ENCODE data around the gene SLC25A33.

SLC25A33 gene

DNA sequence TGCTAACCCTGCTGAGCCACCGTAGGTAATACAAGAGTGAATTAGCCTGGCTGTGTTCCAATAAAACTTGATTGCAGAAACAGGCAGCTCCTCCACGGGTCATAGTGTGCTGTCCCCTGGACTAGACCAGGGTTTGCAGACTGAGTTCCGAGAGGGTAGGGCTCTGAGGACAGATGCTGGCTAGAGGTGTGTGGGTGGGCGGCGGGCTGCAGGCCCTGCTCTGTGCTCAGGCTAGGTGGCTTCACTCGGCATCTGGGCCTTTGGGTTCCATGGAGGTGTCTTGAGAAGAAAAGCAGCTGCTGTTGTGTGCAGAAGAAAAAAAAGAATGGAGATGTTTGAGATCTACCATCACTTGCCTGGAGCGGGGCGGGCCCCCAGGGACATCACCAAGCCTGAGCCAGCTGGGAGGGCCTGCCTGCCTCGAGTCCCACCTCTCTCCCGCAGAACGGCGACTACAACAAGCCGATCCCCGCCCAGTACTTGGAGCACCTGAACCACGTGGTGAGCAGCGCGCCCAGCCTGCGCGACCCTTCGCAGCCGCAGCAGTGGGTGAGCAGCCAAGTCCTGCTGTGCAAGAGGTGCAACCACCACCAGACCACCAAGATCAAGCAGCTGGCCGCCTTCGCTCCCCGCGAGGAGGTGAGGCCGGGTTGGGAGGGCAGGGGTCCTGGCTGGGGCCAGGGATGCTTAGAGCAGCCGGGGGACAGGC lies 57.3 kb downstream of the SLC25A33 start:
- H3K4me3 ChIP-seq (ENCODE audit: low read length), result no peak overlapping the region
- peaks cover 19% of the 10 kb centered on the region for H3K36me3 ChIP-seq (ENCODE audit: control insufficient read depth, insufficient read depth, low read length, severe bottlenecking)
- no peaks in the 10 kb centered on the region for H3K9me3 ChIP-seq (ENCODE audit: control insufficient read depth, low read length)
- H3K9ac ChIP-seq (ENCODE audit: low read length), result no peak overlapping the region
- H3K27me3 ChIP-seq (replicated peaks; ENCODE audit: control insufficient read depth, insufficient read depth, low read length), result no peaks in the 10 kb centered on the region
- H3K4me1 ChIP-seq (ENCODE audit: control insufficient read depth, insufficient read depth, low read length), result peaks cover 5% of the 10 kb centered on the region
- no peak for DNase-seq (ENCODE audit: low read depth)

DNA sequence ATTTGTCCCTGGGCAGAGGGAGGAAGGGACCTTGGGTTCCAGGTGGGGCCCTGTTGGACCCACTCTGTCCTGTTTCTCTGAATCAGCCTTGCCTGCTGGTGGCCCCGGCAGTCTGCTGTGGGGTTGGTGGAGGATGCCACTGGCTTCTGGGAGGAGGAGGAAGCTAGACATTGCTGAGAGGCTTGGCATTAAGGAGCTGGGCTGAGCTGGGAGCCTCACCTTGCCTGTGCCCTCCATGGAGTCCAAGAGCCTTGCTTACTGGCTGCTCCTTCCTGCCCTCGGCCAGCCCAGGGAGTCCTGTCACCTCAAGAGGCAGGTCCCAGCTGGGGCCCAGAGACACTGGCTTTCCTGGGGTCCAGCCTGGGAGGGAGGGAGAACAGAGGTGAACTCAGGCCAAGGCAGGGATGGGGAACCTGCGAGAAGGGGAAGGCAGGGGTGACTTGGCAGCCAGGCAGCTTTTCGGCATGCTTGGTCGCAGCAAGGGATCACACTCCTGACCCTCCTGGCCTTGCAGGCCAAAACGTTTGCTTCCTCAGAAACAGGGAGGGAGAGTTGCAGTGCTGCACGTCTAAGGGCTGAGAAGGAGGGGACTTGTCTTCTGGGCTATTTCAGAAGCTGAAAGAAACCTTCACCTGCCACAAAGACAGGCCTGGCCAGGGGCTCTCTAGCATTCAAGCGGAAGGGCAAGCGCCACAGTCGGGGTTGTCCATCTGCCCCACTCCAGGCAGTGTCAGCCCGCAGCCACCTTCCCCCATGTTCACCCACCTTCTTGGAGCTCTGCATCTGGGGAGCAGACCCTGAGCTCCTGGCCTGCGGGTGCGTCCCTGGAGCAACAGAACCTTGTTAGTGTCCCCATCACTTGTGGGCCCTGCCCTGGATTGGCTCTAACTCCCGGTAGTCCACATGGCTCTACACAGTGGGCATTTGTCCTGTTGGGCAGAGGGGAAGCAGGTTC lies 58.4 kb downstream of the SLC25A33 start:
- H3K4me3 ChIP-seq (ENCODE audit: low read length), result no peak overlapping the region
- no peak overlapping the region for H3K9ac ChIP-seq (ENCODE audit: low read length)
- no peak for DNase-seq (ENCODE audit: low read depth)
- peaks cover 29% of the 10 kb centered on the region for H3K36me3 ChIP-seq (ENCODE audit: control insufficient read depth, insufficient read depth, low read length, severe bottlenecking)
- peaks cover 5% of the 10 kb centered on the region for H3K4me1 ChIP-seq (ENCODE audit: control insufficient read depth, insufficient read depth, low read length)
- no peaks in the 10 kb centered on the region for H3K9me3 ChIP-seq (ENCODE audit: control insufficient read depth, low read length)
- H3K27me3 ChIP-seq (replicated peaks; ENCODE audit: control insufficient read depth, insufficient read depth, low read length), result no peaks in the 10 kb centered on the region

DNA sequence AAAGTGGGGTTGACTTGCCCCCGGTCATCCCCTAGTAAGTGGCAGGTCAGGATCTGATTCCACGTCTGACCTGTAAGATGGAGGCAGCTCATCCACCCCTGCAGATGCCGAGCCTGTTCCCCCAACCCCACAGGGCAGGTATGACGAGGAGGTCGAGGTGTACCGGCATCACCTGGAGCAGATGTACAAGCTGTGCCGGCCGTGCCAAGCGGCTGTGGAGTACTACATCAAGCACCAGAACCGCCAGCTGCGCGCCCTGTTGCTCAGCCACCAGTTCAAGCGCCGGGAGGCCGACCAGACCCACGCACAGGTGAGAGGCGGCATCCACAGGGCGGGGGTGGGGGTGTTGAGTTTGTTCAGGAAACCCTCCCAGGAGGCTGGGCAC lies 59.0 kb downstream of the SLC25A33 start:
- Histone ChIP-seq H3K9me3 (ENCODE audit: control insufficient read depth, low read length) (no peaks in the 10 kb centered on the region), H3K4me1 (ENCODE audit: control insufficient read depth, insufficient read depth, low read length) (peaks cover 5% of the 10 kb centered on the region), H3K9ac (ENCODE audit: low read length) (no peak overlapping the region), H3K4me3 (ENCODE audit: low read length) (no peak overlapping the region), H3K27me3 (replicated peaks; ENCODE audit: control insufficient read depth, insufficient read depth, low read length) (no peaks in the 10 kb centered on the region), H3K36me3 (ENCODE audit: control insufficient read depth, insufficient read depth, low read length, severe bottlenecking) (peaks cover 35% of the 10 kb centered on the region)
- no peak for DNase-seq (ENCODE audit: low read depth)

DNA sequence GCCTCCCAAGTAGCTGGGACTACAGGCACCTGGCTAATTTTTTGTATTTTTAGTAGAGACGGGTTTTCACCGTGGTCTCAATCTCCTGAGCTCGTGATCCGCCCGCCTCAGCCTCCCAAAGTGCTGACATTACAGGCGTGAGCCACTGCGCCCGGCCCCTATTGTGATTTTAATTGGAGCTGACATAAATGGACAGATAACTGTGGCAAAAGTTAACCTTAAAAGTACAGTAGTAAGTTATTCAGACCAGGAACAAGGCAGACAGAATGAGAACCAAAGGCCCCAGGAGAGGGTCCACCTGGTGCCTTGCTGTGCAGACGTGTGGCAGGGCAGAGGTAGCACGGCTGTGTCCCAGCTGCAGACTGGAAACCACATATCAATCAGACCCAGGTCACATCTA lies 60.5 kb downstream of the SLC25A33 start:
- H3K9ac ChIP-seq (ENCODE audit: low read length), result no peak overlapping the region
- no peak for DNase-seq (ENCODE audit: low read depth)
- no peaks in the 10 kb centered on the region for H3K27me3 ChIP-seq (replicated peaks; ENCODE audit: control insufficient read depth, insufficient read depth, low read length)
- H3K36me3 ChIP-seq (ENCODE audit: control insufficient read depth, insufficient read depth, low read length, severe bottlenecking), result peaks cover 41% of the 10 kb centered on the region
- H3K4me1 ChIP-seq (ENCODE audit: control insufficient read depth, insufficient read depth, low read length), result peaks cover 3% of the 10 kb centered on the region
- no peaks in the 10 kb centered on the region for H3K9me3 ChIP-seq (ENCODE audit: control insufficient read depth, low read length)
- H3K4me3 ChIP-seq (ENCODE audit: low read length), result no peak overlapping the region

DNA sequence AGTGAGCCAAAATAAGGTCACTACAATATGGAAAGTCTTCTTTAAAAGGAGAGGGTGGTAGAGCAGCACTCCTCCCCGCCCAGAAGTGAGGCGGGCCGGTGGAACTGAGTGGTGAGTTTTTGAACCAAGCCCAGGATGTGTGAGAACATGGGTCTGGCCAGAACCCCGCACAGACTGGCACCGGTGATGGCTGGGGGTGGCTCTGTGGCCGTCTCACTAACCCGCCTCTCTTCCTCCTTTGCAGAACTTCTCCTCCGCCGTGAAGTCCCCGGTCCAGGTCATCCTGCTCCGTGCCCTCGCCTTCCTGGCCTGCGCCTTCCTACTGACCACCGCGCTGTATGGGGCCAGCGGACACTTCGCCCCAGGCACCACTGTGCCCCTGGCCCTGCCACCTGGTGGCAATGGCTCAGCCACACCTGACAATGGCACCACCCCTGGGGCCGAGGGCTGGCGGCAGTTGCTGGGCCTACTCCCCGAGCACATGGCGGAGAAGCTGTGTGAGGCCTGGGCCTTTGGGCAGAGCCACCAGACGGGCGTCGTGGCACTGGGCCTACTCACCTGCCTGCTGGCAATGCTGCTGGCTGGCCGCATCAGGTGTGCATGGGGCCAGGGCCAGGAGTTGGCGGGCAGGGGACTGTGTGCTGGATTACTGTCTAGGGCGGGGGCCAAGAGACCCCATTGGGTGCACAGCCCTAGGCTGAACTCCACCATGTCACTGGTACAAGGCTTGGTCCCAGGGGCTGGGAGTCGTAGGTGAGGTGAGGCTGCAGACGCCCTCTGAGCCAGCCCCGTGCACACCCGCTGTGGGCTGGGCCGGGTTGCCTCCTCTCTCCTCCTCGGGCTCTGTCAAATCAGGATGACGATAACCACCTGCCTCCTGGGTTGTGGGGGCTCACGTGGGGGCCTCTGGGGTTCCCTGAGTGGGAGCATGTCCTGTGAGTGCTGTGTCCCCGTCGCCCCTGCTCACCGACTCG lies 61.9 kb downstream of the SLC25A33 start:
- Histone ChIP-seq H3K4me1 (ENCODE audit: control insufficient read depth, insufficient read depth, low read length) (peaks cover 3% of the 10 kb centered on the region), H3K27me3 (replicated peaks; ENCODE audit: control insufficient read depth, insufficient read depth, low read length) (no peaks in the 10 kb centered on the region), H3K9ac (ENCODE audit: low read length) (no peak overlapping the region), H3K4me3 (ENCODE audit: low read length) (no peak overlapping the region), H3K36me3 (ENCODE audit: control insufficient read depth, insufficient read depth, low read length, severe bottlenecking) (peaks cover 41% of the 10 kb centered on the region), H3K9me3 (ENCODE audit: control insufficient read depth, low read length) (no peaks in the 10 kb centered on the region)
- no peak for DNase-seq (ENCODE audit: low read depth)

DNA sequence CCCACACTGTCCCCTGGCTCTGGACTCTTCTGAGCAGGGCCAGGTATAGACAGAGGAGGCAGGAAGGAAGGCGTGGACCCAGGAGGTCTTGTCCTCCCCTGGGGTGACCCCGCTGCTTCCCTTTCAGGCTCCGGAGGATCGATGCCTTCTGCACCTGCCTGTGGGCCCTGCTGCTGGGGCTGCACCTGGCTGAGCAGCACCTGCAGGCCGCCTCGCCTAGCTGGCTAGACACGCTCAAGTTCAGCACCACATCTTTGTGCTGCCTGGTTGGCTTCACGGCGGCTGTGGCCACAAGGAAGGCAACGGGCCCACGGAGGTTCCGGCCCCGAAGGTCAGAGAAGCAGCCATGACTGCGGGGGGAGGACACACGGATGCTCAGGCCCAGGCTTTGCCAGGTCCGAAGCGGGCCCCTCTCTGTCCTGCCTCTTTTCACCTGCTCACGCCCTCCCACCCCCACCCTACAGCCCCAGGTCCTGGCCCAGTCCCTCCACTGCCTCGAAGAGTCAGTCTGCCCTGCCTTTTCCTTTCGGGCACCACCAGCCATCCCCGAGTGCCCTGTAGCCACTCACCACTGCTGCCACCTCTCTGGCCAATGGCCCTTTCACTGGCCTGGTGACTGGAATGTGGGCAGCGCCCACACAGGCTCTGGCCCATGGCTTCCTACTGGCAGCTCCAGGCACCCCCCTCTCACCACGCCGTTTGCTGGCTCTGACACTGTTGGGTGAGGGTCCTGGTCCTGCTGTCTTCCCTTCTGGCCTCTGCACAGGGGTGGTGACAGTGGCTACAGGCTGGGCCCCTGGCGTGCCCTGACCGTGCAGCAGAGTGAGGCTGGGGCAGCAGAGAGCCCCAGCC lies 62.9 kb downstream of the SLC25A33 start:
- no peak for DNase-seq (ENCODE audit: low read depth)
- Histone ChIP-seq H3K9me3 (ENCODE audit: control insufficient read depth, low read length) (no peaks in the 10 kb centered on the region), H3K4me3 (ENCODE audit: low read length) (no peak overlapping the region), H3K9ac (ENCODE audit: low read length) (no peak overlapping the region), H3K27me3 (replicated peaks; ENCODE audit: control insufficient read depth, insufficient read depth, low read length) (no peaks in the 10 kb centered on the region), H3K4me1 (ENCODE audit: control insufficient read depth, insufficient read depth, low read length) (no peaks in the 10 kb centered on the region), H3K36me3 (ENCODE audit: control insufficient read depth, insufficient read depth, low read length, severe bottlenecking) (peaks cover 41% of the 10 kb centered on the region)

DNA sequence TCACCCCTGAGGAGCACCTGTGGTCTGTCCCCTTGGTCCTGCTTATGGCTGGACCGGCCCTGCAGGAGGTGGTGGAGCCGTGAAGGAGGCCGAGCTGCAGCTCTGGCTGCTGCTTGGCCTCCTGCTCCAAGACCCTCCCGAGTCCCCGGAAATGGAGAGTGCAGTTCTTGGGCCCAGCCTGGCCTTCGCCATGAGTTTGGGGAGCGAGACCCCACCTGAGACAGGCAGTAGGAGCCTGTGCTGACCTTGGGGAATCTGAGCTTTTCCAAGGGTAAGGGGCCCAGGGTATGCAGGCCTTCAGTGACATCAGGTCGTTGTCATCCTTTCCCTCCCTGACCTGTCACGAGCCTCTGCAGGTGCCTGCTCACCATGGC lies 63.5 kb downstream of the SLC25A33 start:
- no peaks in the 10 kb centered on the region for H3K27me3 ChIP-seq (replicated peaks; ENCODE audit: control insufficient read depth, insufficient read depth, low read length)
- no peak overlapping the region for H3K4me3 ChIP-seq (ENCODE audit: low read length)
- H3K36me3 ChIP-seq (ENCODE audit: control insufficient read depth, insufficient read depth, low read length, severe bottlenecking), result peaks cover 39% of the 10 kb centered on the region
- no peaks in the 10 kb centered on the region for H3K9me3 ChIP-seq (ENCODE audit: control insufficient read depth, low read length)
- no peak overlapping the region for H3K9ac ChIP-seq (ENCODE audit: low read length)
- H3K4me1 ChIP-seq (ENCODE audit: control insufficient read depth, insufficient read depth, low read length), result no peaks in the 10 kb centered on the region
- no peak for DNase-seq (ENCODE audit: low read depth)

DNA sequence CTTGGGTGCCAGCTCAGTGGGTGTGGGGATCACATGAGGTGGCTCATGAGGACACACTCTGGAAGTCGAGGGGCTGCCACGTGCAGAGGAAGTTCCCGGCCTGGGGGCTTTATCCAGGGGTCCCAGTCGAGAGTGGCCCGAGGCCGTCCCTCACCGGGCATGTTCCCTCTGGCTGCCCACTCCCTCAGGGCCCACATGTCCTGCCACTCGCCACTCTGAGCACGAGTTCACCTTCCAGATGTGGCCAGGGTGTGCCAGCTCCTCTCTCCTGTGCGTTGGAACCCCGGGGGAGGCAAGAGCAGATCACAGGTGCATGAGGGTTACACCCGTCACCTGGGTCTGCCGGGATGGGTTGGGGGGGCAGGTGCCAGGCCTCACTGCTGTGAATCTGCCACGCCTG lies 64.0 kb downstream of the SLC25A33 start:
- Histone ChIP-seq H3K36me3 (ENCODE audit: control insufficient read depth, insufficient read depth, low read length, severe bottlenecking) (peaks cover 34% of the 10 kb centered on the region), H3K4me1 (ENCODE audit: control insufficient read depth, insufficient read depth, low read length) (no peaks in the 10 kb centered on the region), H3K9me3 (ENCODE audit: control insufficient read depth, low read length) (no peaks in the 10 kb centered on the region), H3K27me3 (replicated peaks; ENCODE audit: control insufficient read depth, insufficient read depth, low read length) (no peaks in the 10 kb centered on the region), H3K9ac (ENCODE audit: low read length) (no peak overlapping the region), H3K4me3 (ENCODE audit: low read length) (no peak overlapping the region)
- no peak for DNase-seq (ENCODE audit: low read depth)

DNA sequence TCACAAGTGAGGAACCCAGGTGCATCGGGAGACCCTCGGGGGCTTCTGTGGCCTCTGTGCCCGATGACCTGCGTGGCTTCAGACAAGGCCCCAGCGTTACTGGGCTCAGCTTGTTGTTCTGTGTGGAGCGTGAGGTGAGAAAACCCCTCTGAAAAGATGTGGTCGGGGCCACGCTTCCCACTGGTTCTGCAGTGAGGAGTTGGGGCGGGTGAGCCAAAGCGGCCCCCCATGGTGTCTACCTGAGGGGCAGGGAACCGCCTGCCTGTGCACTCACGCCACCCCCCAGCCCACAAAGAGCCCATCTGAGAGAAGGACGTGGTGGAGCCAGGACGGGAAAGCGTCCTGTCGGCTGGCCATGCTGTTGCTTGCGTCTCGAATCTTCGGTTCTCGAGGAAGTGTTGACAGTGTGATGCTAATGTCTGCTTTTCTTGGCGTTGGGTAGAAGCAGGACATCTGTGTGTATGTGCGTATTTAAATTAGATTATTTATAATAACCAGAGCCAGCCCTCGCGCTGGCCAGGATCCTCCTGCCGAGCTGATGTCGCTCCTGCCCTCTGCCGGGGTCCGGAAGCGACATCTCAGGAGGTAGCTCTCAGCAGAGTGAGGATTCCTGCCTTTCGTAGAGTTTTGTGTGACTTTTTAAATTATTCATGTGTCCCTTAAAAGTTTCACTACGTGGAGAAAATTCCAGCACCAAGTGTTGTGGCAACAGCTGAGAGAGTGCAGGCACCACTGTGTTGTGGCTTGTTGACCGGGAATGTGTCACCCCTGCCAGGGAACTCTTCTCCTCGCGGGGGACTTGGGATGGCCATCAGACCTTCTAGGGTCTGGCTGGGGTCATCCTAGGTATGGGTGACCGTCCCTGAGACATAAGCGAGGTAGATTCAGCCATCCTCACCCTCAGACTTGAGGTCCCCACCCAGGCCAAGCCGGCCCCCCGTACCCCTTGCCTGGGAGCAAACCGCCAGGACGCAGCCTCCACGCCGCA lies 64.8 kb downstream of the SLC25A33 start:
- peaks cover 32% of the 10 kb centered on the region for H3K36me3 ChIP-seq (ENCODE audit: control insufficient read depth, insufficient read depth, low read length, severe bottlenecking)
- no peak for DNase-seq (ENCODE audit: low read depth)
- no peaks in the 10 kb centered on the region for H3K27me3 ChIP-seq (replicated peaks; ENCODE audit: control insufficient read depth, insufficient read depth, low read length)
- H3K4me1 ChIP-seq (ENCODE audit: control insufficient read depth, insufficient read depth, low read length), result no peaks in the 10 kb centered on the region
- no peak overlapping the region for H3K9ac ChIP-seq (ENCODE audit: low read length)
- H3K9me3 ChIP-seq (ENCODE audit: control insufficient read depth, low read length), result no peaks in the 10 kb centered on the region
- H3K4me3 ChIP-seq (ENCODE audit: low read length), result no peak overlapping the region

Data from adipocyte (in vitro differentiated cells).